Measurements from ENCODE around the gene GLOD5.

Gene GLOD5

DNA sequence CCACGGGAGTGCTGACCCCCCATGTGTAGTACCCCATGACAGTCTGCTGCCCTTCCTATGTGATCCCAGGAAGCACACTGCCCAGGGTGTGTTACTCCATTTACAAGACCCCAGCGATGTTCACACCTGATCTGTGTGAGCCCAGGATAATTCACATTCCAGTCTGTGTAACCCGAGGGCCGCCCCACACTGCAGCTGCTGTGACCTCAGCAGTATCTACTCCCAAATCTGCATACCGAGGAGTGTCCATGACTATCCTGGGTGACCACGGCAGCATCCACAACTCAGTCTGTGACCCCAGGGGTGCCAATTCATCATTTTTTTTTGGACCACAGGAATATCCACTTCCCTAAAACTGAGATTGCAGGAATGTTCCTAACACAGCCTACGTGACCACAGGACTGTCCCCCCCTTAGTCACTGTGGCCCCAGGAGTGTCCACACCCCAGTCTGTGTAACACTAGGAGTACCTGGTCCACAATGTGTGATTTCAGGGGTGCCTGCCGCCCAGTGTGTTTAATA lies 7.8 kb upstream of the GLOD5 start:
- DNase-seq (ENCODE audit: low read depth, low spot score), result no peak

DNA sequence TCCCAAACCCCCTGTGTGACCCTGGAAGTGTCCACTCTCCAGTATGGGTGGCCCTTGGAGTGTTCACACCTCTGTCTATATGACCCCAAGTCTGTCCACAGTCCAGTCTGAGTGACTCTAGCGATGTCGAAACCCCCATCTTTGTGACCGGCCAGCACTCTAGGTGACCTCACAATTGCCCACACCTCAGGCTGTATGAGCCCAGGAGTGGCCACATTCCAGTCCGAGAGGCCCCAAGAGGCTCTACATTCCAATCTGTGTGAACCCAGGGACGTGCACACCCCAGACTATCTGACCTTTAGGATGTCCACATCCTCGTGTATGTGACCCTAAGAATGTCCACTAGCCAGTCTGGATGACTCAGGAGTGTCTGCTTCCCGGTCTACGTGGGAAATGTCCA lies 7.3 kb upstream of the GLOD5 start:
- DNase-seq (ENCODE audit: low read depth, low spot score), result no peak

DNA sequence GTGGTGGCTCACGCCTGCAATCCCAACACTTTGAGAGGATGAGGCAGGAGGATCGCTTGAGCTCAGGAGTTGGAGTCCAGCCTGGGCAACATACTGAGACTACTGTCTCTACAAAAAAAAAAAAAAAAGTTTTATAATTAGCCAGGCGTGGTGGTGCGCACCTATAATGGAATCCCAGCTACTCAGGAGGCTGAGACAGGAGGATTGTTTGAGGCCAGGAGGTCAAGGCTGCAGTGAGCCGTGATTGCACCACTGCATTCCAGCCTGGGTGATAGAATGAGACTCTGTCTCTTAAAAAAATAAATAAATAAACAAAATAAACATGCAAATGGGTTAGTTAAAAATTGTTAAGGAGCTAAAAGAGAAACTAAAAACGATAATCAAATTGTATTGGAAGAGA lies 7.7 kb downstream of the GLOD5 start:
- no peak for DNase-seq (ENCODE audit: low read depth, low spot score)

DNA sequence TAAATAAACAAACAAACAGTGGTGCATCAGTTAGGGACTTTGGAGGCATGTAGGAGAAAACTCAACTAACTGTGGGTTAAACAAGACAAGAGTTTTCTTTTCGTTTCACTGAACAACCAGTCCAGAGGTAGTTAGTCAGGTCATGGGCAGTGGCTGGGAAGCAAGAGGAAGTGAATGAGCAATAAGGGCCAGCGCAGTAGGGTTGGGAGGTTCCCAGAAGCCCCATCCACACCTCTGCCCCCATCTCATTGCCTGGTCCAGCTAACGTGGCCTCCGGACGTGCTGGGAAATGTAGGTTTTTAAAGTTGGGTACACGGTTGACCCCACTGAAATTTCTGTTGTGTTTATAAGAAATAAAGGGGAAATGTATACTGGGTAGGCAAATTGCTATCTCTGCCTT lies 8.7 kb downstream of the GLOD5 start:
- DNase-seq (ENCODE audit: low read depth, low spot score), result no peak

DNA sequence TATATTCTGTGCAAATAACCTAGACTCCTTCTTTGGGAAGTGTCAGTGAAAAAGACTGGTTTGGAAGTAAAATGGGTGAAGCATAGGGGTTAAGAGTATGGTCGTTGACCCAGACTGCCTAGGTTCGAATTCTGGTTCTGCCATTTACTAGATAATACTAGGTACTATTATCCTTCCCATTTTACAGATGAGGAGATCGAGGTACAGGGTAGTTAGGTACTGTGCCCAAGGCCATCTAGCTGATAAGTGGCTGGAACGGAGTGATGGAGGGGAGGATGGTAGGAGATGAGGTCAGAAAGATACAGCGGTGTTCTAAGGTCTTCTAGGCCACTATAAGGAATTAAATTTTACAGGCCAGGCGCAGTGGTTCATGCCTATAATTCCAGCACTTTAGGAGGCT lies 11.1 kb downstream of the GLOD5 start:
- DNase-seq (ENCODE audit: low read depth, low spot score), result no peak

DNA sequence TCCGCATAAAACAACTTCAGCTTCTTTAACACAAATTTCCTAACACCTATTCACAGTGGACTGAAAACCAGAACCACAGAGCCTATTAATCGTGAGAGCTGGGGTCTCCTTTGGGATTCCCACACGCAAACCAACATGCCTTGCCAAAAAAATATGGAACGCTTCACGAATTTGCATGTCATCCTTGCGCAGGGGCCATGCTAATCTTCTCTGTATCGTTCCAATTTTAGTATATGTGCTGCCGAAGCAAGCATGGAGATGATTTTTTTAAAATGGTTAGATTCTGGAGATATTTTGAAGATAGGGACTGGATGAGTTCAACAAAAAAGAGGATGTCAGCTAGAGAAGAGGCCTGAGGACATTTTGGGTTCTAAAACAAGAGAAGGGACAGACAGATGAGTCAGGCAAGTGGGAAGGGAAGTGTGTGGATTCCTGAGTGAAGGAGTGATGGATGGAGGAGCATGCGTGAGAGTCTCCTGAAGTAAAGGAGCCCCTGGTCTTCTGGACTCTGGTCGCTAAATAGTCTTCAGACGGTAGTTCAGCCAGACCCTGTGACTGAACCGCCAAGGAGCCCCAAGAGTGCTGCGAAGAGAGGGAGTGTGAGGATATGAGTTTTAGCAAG lies 15.4 kb downstream of the GLOD5 start:
- DNase-seq (ENCODE audit: low read depth, low spot score), result no peak

DNA sequence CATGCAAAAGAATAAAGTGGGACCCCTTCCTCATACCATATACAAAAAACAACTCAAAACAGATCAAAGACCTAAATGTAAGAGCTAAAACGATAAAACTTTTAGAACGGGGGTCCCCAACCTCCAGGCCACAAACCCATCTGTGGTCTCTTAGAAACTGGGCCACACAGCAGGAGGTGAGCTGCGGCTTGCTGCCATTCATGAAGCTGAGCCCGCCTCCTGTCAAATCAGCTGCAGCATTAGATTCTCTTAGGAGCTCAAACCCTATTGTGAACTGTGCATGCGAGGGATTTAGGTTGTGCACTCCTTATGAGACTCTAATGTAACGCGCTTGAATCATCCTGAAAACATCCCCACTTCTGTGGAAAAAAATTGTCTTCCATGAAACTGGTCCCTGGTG lies 17.9 kb downstream of the GLOD5 start:
- no peak for DNase-seq (ENCODE audit: low read depth, low spot score)

DNA sequence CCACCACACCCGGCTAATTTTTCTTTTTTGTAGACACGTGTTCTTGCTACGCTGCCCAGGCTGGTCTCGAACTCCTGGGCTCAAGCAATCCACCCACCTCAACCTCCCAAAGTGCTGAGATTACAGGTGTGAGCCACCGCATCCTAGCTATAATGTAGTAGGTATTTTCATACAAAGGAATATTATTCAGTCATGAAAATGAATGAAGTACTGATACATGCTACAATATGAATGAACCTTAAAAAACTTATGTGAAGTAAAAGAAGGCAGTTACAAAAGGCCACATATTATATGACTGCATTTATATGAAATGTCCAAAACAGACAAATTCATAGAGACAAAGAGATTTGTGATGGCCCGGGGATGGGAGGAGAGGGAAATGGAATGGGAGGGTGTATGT lies 20.2 kb downstream of the GLOD5 start:
- no peak for DNase-seq (ENCODE audit: low read depth, low spot score)

DNA sequence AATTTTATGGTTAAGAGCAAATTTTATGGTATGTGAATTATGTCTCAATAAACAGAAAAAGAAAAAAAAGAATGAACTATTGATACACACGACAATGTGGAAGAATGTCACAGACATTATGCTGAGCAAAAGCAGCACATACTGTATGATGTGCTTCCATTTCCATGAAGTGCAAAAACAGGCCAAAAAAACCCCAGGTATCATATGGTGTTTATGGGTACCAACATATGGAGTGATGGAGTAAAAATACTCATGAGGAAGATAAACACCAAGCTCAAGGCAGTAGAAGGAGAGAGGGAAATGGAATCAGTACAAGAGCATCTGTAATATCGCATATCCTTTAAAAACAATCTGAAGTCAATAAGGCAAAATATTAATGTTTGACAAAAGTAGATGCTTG lies 20.7 kb downstream of the GLOD5 start:
- DNase-seq (ENCODE audit: low read depth, low spot score), result no peak

DNA sequence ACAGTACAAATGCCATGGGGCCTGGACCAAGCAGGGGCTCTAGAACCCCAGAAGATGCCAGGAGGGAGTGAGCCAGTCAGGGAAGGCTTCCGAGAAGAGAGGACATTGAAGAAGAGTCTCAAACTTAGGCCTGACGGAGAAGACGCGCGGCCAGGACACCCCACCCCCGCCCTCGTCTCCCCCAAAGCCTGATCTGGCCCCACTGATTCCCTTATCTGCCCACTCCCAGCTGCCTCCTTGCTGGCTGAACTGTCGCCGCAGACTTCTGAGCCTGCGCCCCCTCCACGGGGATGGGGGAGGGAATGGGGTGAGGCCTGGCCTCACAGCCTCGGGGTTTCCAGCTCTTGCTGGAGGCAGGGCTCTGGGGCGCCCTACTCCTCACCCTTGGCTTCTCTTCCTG lies 21.2 kb downstream of the GLOD5 start:
- no peak for DNase-seq (ENCODE audit: low read depth, low spot score)

DNA sequence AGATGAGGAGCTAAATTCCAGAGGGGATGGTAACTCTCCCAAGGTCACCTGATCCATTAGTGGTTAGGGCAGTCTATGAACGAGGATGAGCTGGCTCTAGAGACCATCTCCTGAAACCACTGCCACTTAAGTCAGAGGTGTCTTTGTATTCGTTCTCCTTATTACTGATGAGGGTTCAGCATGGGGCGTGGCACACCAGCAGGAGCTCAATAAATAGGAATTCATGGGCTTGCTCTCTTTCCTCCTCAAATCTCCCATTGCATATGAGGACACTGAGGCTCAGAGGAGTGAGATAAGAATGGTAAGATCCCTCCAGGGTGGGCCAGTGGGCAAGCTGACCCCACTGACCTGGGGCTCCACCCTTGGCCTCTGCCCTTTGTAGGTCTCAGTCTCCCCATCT lies 23.2 kb downstream of the GLOD5 start:
- DNase-seq (ENCODE audit: low read depth, low spot score), result no peak

DNA sequence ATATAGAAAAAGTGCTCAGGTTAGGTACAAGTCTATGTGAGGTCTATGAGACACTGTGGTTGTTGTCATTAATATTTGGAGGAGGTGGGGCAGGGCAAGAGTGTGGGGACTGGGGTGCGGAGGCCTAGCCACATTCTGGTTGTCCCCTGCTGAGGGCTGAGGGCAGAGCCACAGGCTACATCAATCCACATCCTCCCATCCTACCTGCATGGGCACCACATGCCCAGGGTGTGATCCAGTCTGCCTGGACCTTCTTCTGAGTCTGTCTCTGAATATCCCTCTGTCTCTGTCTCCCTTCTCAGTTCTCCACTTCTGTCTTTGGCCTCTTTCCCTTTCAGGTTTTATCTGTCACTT lies 23.6 kb downstream of the GLOD5 start:
- DNase-seq (ENCODE audit: low read depth, low spot score), result no peak

DNA sequence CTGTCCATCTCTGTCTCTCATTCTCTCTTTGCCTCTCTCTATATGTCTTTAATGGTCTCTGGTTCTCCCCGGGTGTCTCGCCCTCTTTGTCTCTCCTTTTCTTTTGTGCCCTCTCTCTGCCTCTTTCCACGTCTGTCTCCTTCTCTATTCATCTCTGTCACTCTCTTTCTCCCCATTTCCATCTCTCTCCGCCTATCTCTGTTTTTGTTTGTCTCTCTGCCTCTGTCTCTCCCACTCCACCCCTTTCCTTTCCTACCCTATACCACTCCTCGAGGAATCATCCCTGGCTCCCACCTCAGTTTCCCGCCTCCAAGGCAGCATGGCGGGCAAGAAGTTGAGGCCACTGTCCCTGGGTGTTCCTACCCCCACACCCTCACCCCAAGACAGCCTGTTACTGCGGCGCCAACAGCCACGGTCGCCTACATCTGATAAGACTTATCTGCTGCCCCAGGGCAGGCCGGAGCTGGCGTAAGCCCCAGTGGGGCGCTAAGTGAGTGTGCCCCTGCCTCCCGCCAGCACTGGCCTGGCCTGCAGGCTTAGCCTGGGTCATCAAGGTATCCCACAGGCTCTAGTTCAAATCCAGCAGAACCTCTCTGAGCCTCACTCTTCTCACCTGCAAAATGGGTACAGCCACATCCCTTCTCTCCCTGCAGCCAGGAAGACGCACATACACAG lies 24.1 kb downstream of the GLOD5 start:
- no peak for DNase-seq (ENCODE audit: low read depth, low spot score)

DNA sequence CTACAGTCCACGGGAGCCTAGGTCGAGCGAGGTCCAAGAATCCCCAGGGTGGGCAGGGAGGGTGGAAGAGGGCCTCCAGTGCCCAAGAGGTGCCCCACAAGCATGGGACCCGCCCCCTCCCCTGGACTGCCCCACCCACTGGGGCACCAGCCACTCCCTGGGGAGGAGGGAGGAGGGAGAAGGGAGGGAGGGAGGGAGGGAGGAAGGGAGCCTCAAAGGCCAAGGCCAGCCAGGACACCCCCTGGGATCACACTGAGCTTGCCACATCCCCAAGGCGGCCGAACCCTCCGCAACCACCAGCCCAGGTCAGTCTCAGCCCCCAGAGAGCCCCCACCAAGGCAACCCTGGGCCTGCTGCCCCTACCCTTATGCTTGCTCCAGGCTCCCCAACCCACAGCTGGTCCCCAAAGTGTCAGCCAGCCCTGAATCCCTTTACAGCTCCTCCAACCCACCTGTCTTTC lies 24.8 kb downstream of the GLOD5 start, which contains the start of gene GATA1:
Gene GATA1 (plus strand): TSS at position 250 of the 460 bp plus-strand sequence. CDS start 4,520 bp downstream, outside the sequence.
- DNase-seq (ENCODE audit: low read depth, low spot score), result no peak

DNA sequence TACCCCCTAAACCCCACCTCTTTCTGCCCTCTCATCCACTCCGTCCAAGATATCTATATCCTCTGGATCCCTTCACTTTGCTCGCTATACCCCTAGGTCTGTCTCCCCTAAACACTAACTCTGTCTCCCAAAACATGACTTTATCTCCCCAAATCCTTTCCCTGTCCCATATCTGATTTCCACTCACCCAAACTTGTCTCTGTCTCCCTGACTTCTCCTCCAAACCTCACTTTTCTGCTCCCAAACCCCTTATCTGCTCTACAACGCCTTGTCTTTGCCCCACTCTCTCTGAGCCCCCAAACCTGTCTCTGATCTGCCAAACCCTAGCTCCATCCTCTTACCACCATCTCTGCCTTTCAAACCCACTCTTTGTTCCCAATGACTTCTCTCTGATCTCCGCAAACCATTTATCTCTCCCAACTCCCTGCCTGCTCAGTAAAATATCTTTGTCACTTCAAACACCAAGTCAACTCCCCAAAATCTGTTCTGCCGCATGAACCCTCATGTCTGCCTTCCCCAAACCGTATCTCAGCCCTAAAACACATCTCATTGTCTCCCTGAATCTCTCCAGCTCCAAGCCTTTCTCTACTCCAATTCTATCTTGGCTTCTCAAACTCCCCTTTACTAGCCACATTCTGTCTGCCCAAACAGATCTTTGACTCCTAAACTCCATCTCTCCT lies 25.4 kb downstream of the GLOD5 start:
- no peak for DNase-seq (ENCODE audit: low read depth, low spot score)

DNA sequence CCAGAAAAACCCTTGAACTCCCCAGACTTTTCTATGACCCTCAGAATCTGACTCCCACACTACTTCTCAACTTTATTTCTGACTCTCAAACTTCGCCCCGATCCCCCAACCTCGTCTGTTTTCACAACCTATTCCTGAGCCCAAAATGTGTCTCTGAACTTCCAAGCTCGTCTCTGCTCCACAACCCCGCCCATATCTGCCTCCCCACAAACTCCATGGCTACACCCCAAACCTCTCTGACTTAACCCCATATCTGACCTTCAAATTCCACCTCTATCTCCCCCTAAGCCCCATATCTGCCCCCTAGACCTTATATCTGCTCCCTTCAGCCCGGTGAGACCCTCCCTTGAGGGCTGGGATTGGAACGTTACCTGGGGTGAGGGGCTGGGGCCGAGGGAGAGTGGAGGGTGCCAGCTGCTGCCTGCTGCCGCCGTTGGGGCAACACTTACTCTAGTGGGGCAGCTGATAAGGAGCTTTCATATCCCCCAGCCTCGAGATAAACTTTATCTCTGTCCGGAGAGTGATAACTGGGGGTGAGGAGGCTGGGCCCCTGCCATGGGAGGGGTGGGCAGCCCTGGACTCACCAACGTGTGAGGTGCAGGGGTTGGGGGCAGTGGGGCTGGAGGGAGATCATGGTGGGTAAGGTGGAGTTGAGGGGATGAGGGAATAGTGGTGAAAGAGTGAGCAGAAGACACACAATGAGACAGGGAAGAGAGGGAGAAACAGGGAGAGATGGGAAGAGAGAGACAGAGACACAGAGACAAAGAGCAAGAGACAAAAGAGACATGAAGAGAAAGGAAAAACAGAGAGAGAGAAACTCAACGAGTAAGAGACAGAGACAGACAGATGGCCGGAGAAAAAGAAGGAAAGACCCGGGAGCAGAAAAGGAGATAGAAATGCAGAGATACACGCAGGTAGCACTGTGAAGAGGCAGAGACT lies 26.2 kb downstream of the GLOD5 start:
- DNase-seq (ENCODE audit: low read depth, low spot score), result no peak

DNA sequence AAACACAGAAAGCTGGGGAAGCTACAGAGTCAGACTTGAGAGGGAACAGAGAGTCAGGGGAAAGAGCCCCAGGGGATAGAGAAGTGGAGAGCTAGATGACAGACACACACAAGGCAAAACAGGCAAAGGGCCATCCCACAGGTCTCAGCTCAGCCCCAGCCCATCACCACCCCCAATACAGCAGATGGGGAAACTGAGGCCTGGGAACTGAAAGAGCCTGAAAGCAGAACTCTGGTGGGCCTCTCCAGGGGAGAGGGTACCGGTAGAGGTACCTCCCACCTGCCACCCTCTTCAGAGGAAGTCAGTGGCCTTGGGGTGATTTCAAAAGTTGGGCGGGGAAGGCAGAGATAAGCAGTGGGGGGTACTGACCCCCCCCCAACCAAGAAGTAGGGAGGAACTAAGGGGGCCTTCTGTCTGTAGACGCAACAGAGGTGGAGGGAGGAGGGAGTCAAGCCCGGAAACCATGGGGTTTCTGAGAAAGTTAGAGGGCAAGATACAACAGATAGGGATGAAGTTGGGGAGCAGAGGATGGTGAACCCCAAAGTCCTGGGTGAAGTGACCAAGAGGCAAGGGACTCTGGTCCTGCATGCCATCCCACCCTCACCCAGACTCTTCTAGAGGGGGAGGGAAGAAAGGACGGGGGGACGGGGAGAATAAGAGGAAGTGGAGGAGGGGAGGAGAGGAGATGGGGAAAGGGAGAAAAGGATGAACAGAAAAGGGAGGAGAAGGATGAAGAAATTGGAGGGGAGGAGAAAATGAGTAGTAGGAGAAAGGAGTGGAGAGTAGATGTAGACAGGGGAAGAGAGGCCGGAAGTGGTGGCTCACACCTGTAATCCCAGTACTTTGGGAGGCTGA lies 28.0 kb downstream of the GLOD5 start:
- no peak for DNase-seq (ENCODE audit: low read depth, low spot score)

DNA sequence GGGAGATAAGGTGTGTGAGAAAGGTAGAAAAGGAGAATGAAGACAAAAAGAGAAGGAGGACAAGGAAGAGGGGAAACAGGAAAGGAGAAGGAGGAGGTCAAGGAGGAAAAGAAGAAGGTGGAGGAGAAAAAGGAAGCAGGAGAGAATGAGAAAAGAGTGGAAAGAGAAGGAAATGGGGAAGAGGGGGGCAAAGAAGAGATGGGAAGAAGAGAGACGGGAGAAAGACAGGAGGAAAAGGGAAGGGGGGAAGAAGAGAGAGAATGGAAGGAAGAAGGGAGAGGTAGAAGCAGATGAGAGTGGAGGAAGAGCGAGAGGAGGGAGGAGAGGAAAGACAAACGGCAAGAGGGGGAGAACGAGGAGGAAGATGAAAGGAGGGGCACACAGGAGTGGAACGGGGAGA lies 28.9 kb downstream of the GLOD5 start:
- no peak for DNase-seq (ENCODE audit: low read depth, low spot score)

DNA sequence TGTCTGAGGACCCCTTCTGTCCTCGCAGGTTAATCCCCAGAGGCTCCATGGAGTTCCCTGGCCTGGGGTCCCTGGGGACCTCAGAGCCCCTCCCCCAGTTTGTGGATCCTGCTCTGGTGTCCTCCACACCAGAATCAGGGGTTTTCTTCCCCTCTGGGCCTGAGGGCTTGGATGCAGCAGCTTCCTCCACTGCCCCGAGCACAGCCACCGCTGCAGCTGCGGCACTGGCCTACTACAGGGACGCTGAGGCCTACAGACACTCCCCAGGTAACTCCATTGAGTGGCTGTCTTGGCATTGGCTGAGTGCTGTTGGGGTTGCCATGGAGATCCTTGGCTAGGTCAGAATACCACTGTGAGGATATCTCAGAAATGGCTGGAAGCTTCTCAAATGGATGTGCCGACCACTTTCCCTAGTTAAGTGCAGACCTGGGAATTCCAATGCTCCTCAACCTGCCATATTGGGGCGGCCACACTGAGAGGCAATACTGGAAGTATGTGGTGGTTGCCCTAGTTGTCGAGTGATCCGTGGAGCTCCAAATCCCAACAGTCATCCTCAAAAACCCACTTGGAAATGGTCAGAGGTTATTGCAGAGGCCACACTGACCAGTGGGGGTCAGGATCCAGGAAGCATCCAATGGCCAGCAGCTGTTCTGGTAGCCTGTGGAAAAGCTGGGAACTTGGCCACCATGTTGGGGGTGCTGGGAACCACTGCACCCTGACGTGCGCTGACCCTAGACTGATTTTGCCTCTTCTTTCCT lies 29.7 kb downstream of the GLOD5 start:
- no peak for DNase-seq (ENCODE audit: low read depth, low spot score)

DNA sequence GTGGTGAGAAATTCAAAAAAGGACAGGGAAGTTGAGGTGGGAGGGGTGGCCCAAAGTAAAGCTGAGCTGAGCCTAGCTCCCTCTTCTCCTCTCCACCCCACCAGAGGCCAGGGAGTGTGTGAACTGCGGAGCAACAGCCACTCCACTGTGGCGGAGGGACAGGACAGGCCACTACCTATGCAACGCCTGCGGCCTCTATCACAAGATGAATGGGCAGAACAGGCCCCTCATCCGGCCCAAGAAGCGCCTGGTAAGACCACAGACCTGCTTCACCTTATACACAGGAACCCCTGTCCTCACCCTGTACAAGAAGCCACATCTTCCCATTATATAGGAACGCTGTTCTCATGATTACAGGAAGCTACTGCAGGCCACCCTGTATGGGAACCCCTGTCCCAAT lies 30.7 kb downstream of the GLOD5 start:
- no peak for DNase-seq (ENCODE audit: low read depth, low spot score)
